ENCODE measurements around the gene TMTC1. TPM values are rescaled to one million over a fixed set of nuclear protein-coding genes. Genes with fewer than 3 reads are reported as not detected.

Gene TMTC1
- total and polyA plus RNA-seq, 2 of the 8 experiments (the other 6 are each of a cell fraction or from before 2014, with no cell fraction given) = 15.4 to 20.8 TPM

DNA sequence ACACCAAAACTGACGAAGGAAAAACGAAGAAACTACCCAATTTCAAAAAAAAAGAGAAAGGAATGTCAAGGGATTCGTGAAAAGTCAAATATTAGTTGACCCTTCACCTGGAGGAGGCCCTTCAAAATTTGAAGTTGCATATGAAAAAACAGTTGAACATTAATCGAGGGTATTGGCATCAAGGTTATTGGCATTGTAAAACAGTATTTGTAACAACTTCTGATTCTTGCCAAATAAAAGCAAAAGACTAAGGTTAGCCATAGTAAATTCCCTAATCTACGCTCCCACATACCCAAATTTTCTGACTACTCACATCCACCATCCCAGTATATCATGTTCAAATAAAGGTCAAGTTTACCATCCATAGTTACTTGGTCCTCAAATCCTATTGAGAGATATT lies 118.6 kb downstream of the TMTC1 start:
- no peak overlapping the region for H2AK5ac ChIP-seq (ENCODE audit: low read depth, low read length)
- CTCF ChIA-PET (ENCODE audit: partially characterized antibody) = interaction anchor here (1.9 kb wide), 1 partner anchor 17 kb away, joined by 5 read pairs; no protein-coding TSS in a partner anchor
- TF ChIP-seq, protein P1, sequence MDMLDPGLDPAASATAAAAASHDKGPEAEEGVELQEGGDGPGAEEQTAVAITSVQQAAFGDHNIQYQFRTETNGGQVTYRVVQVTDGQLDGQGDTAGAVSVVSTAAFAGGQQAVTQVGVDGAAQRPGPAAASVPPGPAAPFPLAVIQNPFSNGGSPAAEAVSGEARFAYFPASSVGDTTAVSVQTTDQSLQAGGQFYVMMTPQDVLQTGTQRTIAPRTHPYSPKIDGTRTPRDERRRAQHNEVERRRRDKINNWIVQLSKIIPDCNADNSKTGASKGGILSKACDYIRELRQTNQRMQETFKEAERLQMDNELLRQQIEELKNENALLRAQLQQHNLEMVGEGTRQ (IDR thresholded peaks at IDR 0.05; ENCODE audit: low read length) = no peak
- TF ChIP-seq CBX8 (IDR thresholded peaks at IDR 0.05; ENCODE audit: borderline replicate concordance, low read depth, low read length) (no peak), CTBP2 (IDR thresholded peaks at IDR 0.05; ENCODE audit: borderline replicate concordance, insufficient read depth, insufficient read length, low read length) (no peak), EZH2 (IDR thresholded peaks at IDR 0.05; ENCODE audit: low read depth, low read length, severe bottlenecking) (no peak), SRF (IDR thresholded peaks at IDR 0.05; ENCODE audit: low read depth, low read length) (no peak), HDAC2 (IDR thresholded peaks at IDR 0.05; ENCODE audit: borderline replicate concordance in 1 of 2, low read depth in 2 of 2, low read length in 2 of 2) (no peak), BCL11A (IDR thresholded peaks at IDR 0.05; ENCODE audit: low read depth in 2 of 2, low read length in 2 of 2) (no peak), TAF1 (IDR thresholded peaks at IDR 0.05; ENCODE audit: low read depth, low read length) (no peak), RNF2 (IDR thresholded peaks at IDR 0.05; ENCODE audit: borderline replicate concordance, low read depth, low read length, missing control alignments, poor library complexity, severe bottlenecking) (no peak)

More for the DNA sequence above, 118.6 kb downstream of the TMTC1 start:
- no peak overlapping the region for H3K14ac ChIP-seq (ENCODE audit: insufficient read length)
- H2BK20ac ChIP-seq (ENCODE audit: low read length) = no peak overlapping the region
- H3K27ac ChIP-seq (ENCODE audit: low read depth, low read length) = no peak overlapping the region
- no peak overlapping the region for H2AFZ ChIP-seq (ENCODE audit: low read length)
- peaks cover 0 to 2% (median 0%) of the 10 kb centered on the region in 4 experiments; a peak in 1 of 8 replicates for H3K36me3 ChIP-seq (ENCODE audit: control insufficient read depth in 2 of 4, insufficient read depth in 4 of 4, low read length in 3 of 4)
- no peak overlapping the region for H3K23ac ChIP-seq (ENCODE audit: insufficient read length)
- no peak overlapping the region for H2BK15ac ChIP-seq (ENCODE audit: low read length)
- H4K5ac ChIP-seq (ENCODE audit: insufficient read length, low read depth, low read length) = no peak overlapping the region
- no peaks in the 10 kb centered on the region; the same call in 1 of the 2 replicates for H3K79me1 ChIP-seq (ENCODE audit: low read depth, low read length)
- FAIRE-seq (no peak), DNase-seq (ENCODE audit: low read depth in 1 of 2, low spot score in 2 of 2) (no peak)
- H2BK5ac ChIP-seq (ENCODE audit: low read depth, low read length) = no peak overlapping the region
- no peaks in the 10 kb centered on the region; the same call in 1 of the 2 replicates for H3K23me2 ChIP-seq (ENCODE audit: low read depth, low read length)
- no peak overlapping the region for H2BK120ac ChIP-seq (replicated peaks; ENCODE audit: low read depth, low read length)
- POLR2A ChIA-PET (ENCODE audit: partially characterized antibody) = no interaction called here
- no peak overlapping the region for H3K56ac ChIP-seq (replicated peaks; ENCODE audit: insufficient read length, low read depth, low read length)
- peaks cover 0 to 9% (median 6%) of the 10 kb centered on the region in 4 experiments; a peak in 4 of 7 replicates for H3K4me1 ChIP-seq (replicated peaks in 1 of 4; ENCODE audit: control insufficient read depth in 3 of 4, insufficient read depth in 4 of 4, low read length in 3 of 4)
- no peak overlapping the region for H4K91ac ChIP-seq (replicated peaks; ENCODE audit: insufficient read length, low read length)
- no peak overlapping the region for H3K4me3 ChIP-seq (ENCODE audit: extremely low read depth in 1 of 4, insufficient read depth in 2 of 4, low read depth in 3 of 4, low read length in 4 of 4)
- H3K4me2 ChIP-seq (ENCODE audit: insufficient read depth in 1 of 2, low read depth in 2 of 2, low read length in 2 of 2) = no peak overlapping the region
- H3K79me2 ChIP-seq (ENCODE audit: control insufficient read depth in 1 of 2, insufficient read depth in 2 of 2, low read length in 2 of 2) = 0 out of 4 replicates have a peak, but pooled peaks cover 0 to 5% of the 10 kb centered on the region in 2 experiments
- 57% methylated on average over 5 of the region's 5 CpGs; no CpG with 5 or more reads in 1 of the 2 experiments for WGBS, 2 experiments (ENCODE audit: extremely low coverage in 1 of 2, insufficient coverage in 1 of 2, insufficient read length in 1 of 2, insufficient replicate concordance in 2 of 2, low coverage in 1 of 2, low lambda C conversion rate in 2 of 2, missing lambda C conversion rate in 1 of 2)
- H4K8ac ChIP-seq (ENCODE audit: extremely low read depth, insufficient read depth, low read length) = no peak overlapping the region
- no peak overlapping the region for H3K18ac ChIP-seq (ENCODE audit: extremely low read depth, low read length)
- H2BK12ac ChIP-seq (ENCODE audit: low read depth, low read length) = no peak overlapping the region
- no peaks in the 10 kb centered on the region for H3K27me3 ChIP-seq (replicated peaks in 1 of 4; ENCODE audit: control insufficient read depth in 3 of 4, extremely low read depth in 1 of 4, insufficient read depth in 3 of 4, low read length in 3 of 4)
- no peak overlapping the region for H3K9ac ChIP-seq (replicated peaks in 1 of 4; ENCODE audit: extremely low read depth in 1 of 4, low read depth in 3 of 4, low read length in 3 of 4)
- H4K20me1 ChIP-seq (replicated peaks in 1 of 2; ENCODE audit: control insufficient read depth in 1 of 2, insufficient read depth in 2 of 2, low read length in 2 of 2) = no peaks in the 10 kb centered on the region
- H3K4ac ChIP-seq (replicated peaks; ENCODE audit: insufficient read length, low read depth, low read length) = no peak overlapping the region
- no peaks in the 10 kb centered on the region for H3K9me3 ChIP-seq (ENCODE audit: insufficient read depth in 2 of 2, low read depth in 1 of 2, low read length in 1 of 2)
